Suprapubic skin (tissue), 4 donors: ENCODE measurements around the gene NTN1. TPM values are rescaled to one million over a fixed set of nuclear protein-coding genes. Genes with fewer than 3 reads are reported as not detected.
"Not testable (repeated sequence)": the region's sequence is repeated elsewhere in the genome, so short reads cannot be mapped to it uniquely, and the experiment has no call there.

Source experiments
- DNase-seq, 2 donors: peaks; one replicate each; pipeline ENCODE4 v3.0.0-alpha.2; 2019; ENCODE audit warnings: low spot score in 2 of 2
- H3K27ac ChIP-seq: fragments of 200-600 bp; sonication (generic); one replicate; pipeline ENCODE4 v1.5.1; 2019
- H3K27me3 ChIP-seq: fragments of 200-600 bp; sonication (generic); one replicate; pipeline ENCODE4 v1.5.1; 2019
- H3K36me3 ChIP-seq: fragments of 200-600 bp; sonication (generic); one replicate; pipeline ENCODE4 v1.5.1; 2019
- H3K4me1 ChIP-seq: fragments of 200-600 bp; sonication (generic); one replicate; pipeline ENCODE4 v1.5.1; 2019
- H3K4me3 ChIP-seq: fragments of 200-600 bp; sonication (generic); one replicate; pipeline ENCODE4 v1.5.1; 2019; ENCODE audit warnings: mild to moderate bottlenecking
- H3K9me3 ChIP-seq: fragments of 200-600 bp; sonication (generic); one replicate; pipeline ENCODE4 v1.5.1; 2019
- CTCF ChIP-seq, 2 donors: fragments of 200-600 bp in 1 of 2; fragments of 450-650 bp in 1 of 2; sonication (generic) in 1 of 2; IDR thresholded peaks; one replicate each; pipeline ENCODE4 v1.5.1; 2016 to 2019; ENCODE audit warnings: antibody characterized with exemption in 2 of 2, mild to moderate bottlenecking in 1 of 2, moderate library complexity in 1 of 2
- EP300 ChIP-seq: sonication (generic); formaldehyde crosslinking; IDR thresholded peaks from one replicate; pipeline ENCODE4 v1.6.1; 2017; ENCODE audit warnings: antibody characterized with exemption
- POLR2A ChIP-seq, 2 donors: fragments of 450-650 bp; IDR thresholded peaks; one replicate each; pipeline ENCODE4 v1.6.1; 2017; ENCODE audit warnings: antibody characterized with exemption in 2 of 2, mild to moderate bottlenecking in 2 of 2, moderate library complexity in 2 of 2
- POLR2AphosphoS5 ChIP-seq, 3 donors: sonication (generic); formaldehyde crosslinking; IDR thresholded peaks; one replicate each; pipeline ENCODE4 v1.6.1; 2017; ENCODE audit warnings: antibody characterized with exemption in 3 of 3
- WGBS: methylation state at CpG from one replicate; pipeline ENCODE4 v1.1.5; 2018; 5-methylcytosine and 5-hydroxymethylcytosine counted together
- total RNA-seq, 4 donors: library from RNA; depleted of rRNA; stranded (reverse); fragments of >200 nt; gene quantifications; one replicate each; pipeline ENCODE4 v1.1.0, GENCODE V29; 2016

Gene NTN1
- total RNA-seq, result 1 to 10 TPM; 2.4 to 5.9 (median 3.4) TPM

- Histone ChIP-seq H3K9me3 (no peaks in the 10 kb centered on the region), H3K4me1 (peaks cover 30% of the 10 kb centered on the region), H3K36me3 (no peaks in the 10 kb centered on the region), H3K27ac (peak within 1 kb of the TSS; percentile 74), H3K27me3 (peaks cover 43% of the 10 kb centered on the region), H3K4me3 (peak within 1 kb of the TSS; percentile 66)
- TF ChIP-seq POLR2AphosphoS5 (IDR thresholded peaks at IDR 0.05), result no peak
- TF ChIP-seq EP300, result no peak
- TF ChIP-seq CTCF (IDR thresholded peaks at IDR 0.05), result no peak
- no peak for TF ChIP-seq POLR2A (IDR thresholded peaks at IDR 0.05)
- peak in 1 of 2 donors; percentile 73 for DNase-seq
- WGBS, result 0% methylated on average over 15 of the region's 111 CpGs
Observed at GRCh38 chr17:9021158-9021991, at the start of gene NTN1. NTN1 (plus strand) TSS chr17:9021510; CDS start chr17:9022374, 864 bp downstream.

- no peaks in the 10 kb centered on the region for H3K9me3 ChIP-seq
- DNase-seq, result no peak
- H3K4me1 ChIP-seq, result no peaks in the 10 kb centered on the region
- H3K27me3 ChIP-seq, result no peaks in the 10 kb centered on the region
- H3K27ac ChIP-seq, result no peak overlapping the region
- WGBS, result 89% methylated on average over 9 of the region's 9 CpGs
- H3K4me3 ChIP-seq, result no peak overlapping the region
- TF ChIP-seq CTCF (IDR thresholded peaks at IDR 0.05), result no peak
- TF ChIP-seq POLR2AphosphoS5 (IDR thresholded peaks at IDR 0.05), result no peak
- no peak for TF ChIP-seq EP300
- no peak for TF ChIP-seq POLR2A (IDR thresholded peaks at IDR 0.05)
- H3K36me3 ChIP-seq, result no peaks in the 10 kb centered on the region
Observed at GRCh38 chr17:8975091-8975725, 46.1 kb upstream of the NTN1 start.

DNA sequence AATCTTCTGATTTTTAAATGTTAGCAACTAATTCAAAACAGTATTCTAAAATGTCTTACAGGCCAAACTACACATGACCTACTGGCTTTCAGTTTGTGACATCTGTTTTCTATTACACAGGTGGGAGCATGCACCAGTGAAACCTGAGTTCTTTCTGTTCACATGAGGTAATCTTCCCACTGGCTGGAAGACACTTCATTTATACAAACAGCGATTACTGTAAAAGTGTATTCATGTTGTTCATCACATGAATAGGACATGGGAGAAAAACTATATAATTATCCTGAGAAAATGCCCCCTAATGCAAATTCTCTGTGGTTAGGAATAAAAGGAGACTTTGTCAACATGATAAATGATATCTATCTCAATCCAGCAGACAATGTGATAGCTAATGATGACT is 44.7 kb upstream of the NTN1 start:
- H3K27me3 ChIP-seq, result no peaks in the 10 kb centered on the region
- H3K36me3 ChIP-seq, result no peaks in the 10 kb centered on the region
- DNase-seq, result no peak
- TF ChIP-seq POLR2AphosphoS5 (IDR thresholded peaks at IDR 0.05) (no peak), EP300 (no peak), CTCF (IDR thresholded peaks at IDR 0.05) (no peak), POLR2A (IDR thresholded peaks at IDR 0.05) (no peak)
- H3K9me3 ChIP-seq, result no peaks in the 10 kb centered on the region
- no peak overlapping the region for H3K27ac ChIP-seq
- H3K4me1 ChIP-seq, result no peaks in the 10 kb centered on the region
- no peak overlapping the region for H3K4me3 ChIP-seq
- 85% methylated on average over 1 of the region's 1 CpG for WGBS

DNA sequence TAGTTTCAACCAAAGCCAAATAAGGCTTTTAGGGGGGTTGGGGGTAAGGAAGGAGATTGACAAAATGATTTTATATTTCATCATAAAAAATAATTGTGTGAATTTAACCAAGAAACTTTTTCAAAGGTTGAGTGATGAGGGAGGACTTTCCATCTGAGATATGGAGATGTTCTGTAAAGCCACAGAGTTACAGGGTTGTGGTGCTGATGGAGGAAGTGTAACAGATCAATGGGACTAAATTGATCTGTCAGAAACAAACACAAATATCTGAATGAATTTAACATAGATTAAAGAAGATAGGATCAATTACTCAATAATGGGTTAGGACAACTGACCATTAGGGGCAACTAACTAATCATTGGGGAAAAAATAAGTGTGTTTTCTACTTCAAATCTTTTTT is 41.6 kb upstream of the NTN1 start:
- H3K4me3 ChIP-seq, result no peak overlapping the region
- no peaks in the 10 kb centered on the region for H3K36me3 ChIP-seq
- H3K9me3 ChIP-seq, result no peaks in the 10 kb centered on the region
- H3K4me1 ChIP-seq, result no peaks in the 10 kb centered on the region
- no peak overlapping the region for H3K27ac ChIP-seq
- DNase-seq, result no peak
- H3K27me3 ChIP-seq, result no peaks in the 10 kb centered on the region
- TF ChIP-seq POLR2A (IDR thresholded peaks at IDR 0.05) (no peak), EP300 (no peak), POLR2AphosphoS5 (IDR thresholded peaks at IDR 0.05) (no peak), CTCF (IDR thresholded peaks at IDR 0.05) (no peak)

- no peaks in the 10 kb centered on the region for H3K27me3 ChIP-seq
- H3K4me3 ChIP-seq, result no peak overlapping the region
- H3K4me1 ChIP-seq, result no peaks in the 10 kb centered on the region
- H3K36me3 ChIP-seq, result no peaks in the 10 kb centered on the region
- no peak overlapping the region for H3K27ac ChIP-seq
- H3K9me3 ChIP-seq, result peaks cover 6% of the 10 kb centered on the region
- WGBS, result 76% methylated on average over 2 of the region's 2 CpGs
- TF ChIP-seq POLR2AphosphoS5 (IDR thresholded peaks at IDR 0.05) (no peak), CTCF (IDR thresholded peaks at IDR 0.05) (no peak), POLR2A (IDR thresholded peaks at IDR 0.05) (no peak), EP300 (no peak)
- DNase-seq, result no peak
Observed at GRCh38 chr17:8981443-8981842, 39.9 kb upstream of the NTN1 start.

- H3K4me3 ChIP-seq, H3K4me1 ChIP-seq, H3K9me3 ChIP-seq, H3K27me3 ChIP-seq, H3K36me3 ChIP-seq, H3K27ac ChIP-seq, DNase-seq: not testable (repeated sequence)
- WGBS, result 96% methylated on average over 5 of the region's 5 CpGs
Observed at GRCh38 chr17:8984225-8984624, 37.1 kb upstream of the NTN1 start.
